Chondrocyte (in vitro differentiated cells): ENCODE data around the gene CORO2A. TPM values are rescaled to one million over a fixed set of nuclear protein-coding genes. Genes with fewer than 3 reads are reported as not detected.
"Not testable (repeated sequence)": the region's sequence is repeated elsewhere in the genome, so short reads cannot be mapped to it uniquely, and the experiment has no call there.

ENCODE experiments used
- DNase-seq: peaks from one replicate; pipeline ENCODE4 v3.0.0; 2021; ENCODE audit warnings: mixed read lengths, low spot score
- H3K27ac Mint-ChIP-seq: one replicate; pipeline ENCODE4 v1.8.0; 2021; ENCODE audit warnings: mild to moderate bottlenecking, moderate library complexity, mixed read lengths; ENCODE audit not compliant: unreplicated experiment
- H3K27me3 Mint-ChIP-seq: 2 replicates; pipeline ENCODE4 v1.8.0; 2021; ENCODE audit warnings: low read depth, mixed read lengths
- H3K36me3 Mint-ChIP-seq: 2 replicates; pipeline ENCODE4 v1.8.0; 2021; ENCODE audit warnings: low read depth, mixed read lengths
- H3K4me1 Mint-ChIP-seq: 2 replicates; pipeline ENCODE4 v1.8.0; 2021; ENCODE audit warnings: low read depth, mild to moderate bottlenecking, mixed read lengths
- H3K4me3 Mint-ChIP-seq: one replicate; pipeline ENCODE4 v1.8.0; 2021; ENCODE audit warnings: mild to moderate bottlenecking, moderate library complexity, mixed read lengths; ENCODE audit not compliant: unreplicated experiment
- H3K9me3 Mint-ChIP-seq: 2 replicates; pipeline ENCODE4 v1.8.0; 2021; ENCODE audit warnings: low read depth, mixed read lengths
- total RNA-seq: library from RNA; stranded (reverse); gene quantifications from 3 replicates; pipeline ENCODE4 v1.2.1, GENCODE V29; 2021
- TF ChIP-seq, protein P1 (sequence below): fragments of 200-600 bp; sonication (generic); IDR thresholded peaks from 2 replicates; pipeline ENCODE4 v1.5.0; 2021; ENCODE audit warnings: antibody characterized with exemption, mild to moderate bottlenecking, moderate library complexity

The CORO2A gene
- total RNA-seq, 1 donor from 2014 or later = 10.2 TPM

DNA sequence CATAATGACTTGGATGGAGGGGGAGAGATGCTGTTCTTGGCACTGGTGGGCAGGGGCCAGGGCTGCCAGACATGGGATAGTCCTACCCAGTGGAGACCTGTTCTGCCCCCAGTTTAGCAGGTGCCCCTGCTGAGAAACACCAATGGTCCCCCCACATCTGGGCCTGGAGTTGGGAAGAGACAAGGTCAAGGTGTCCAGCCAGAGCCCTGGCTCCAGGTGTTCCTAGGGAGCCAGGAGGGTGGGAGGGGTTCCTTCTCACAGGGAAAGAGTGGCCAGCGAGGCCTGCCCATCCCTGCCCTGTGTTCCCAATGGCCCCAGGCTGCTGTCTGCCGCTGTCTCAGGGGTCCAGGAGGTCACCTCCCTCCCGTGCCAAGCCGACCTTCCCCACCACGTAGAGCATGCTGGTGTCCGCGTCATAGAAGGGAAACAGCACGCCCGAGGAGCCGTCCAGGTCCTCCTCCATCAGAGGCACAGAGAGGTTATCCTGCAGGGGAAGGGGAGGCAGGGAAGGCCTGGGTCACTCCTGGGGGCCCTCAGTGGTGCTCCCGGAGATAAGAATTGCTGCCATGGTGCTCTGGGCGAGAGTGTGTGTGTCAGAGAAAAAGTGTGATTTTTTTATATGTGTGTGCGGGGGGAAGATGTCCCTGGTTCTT is 61.7 kb downstream of the CORO2A start:
- no peak overlapping the region for H3K27ac Mint-ChIP-seq
- no peaks in the 10 kb centered on the region for H3K4me1 Mint-ChIP-seq
- no peaks in the 10 kb centered on the region for H3K27me3 Mint-ChIP-seq
- H3K36me3 Mint-ChIP-seq = peaks cover 12% of the 10 kb centered on the region
- no peak for DNase-seq
- H3K9me3 Mint-ChIP-seq = no peaks in the 10 kb centered on the region
- TF ChIP-seq, protein P1, sequence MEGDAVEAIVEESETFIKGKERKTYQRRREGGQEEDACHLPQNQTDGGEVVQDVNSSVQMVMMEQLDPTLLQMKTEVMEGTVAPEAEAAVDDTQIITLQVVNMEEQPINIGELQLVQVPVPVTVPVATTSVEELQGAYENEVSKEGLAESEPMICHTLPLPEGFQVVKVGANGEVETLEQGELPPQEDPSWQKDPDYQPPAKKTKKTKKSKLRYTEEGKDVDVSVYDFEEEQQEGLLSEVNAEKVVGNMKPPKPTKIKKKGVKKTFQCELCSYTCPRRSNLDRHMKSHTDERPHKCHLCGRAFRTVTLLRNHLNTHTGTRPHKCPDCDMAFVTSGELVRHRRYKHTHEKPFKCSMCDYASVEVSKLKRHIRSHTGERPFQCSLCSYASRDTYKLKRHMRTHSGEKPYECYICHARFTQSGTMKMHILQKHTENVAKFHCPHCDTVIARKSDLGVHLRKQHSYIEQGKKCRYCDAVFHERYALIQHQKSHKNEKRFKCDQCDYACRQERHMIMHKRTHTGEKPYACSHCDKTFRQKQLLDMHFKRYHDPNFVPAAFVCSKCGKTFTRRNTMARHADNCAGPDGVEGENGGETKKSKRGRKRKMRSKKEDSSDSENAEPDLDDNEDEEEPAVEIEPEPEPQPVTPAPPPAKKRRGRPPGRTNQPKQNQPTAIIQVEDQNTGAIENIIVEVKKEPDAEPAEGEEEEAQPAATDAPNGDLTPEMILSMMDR = no peak
- no peak overlapping the region for H3K4me3 Mint-ChIP-seq

DNA sequence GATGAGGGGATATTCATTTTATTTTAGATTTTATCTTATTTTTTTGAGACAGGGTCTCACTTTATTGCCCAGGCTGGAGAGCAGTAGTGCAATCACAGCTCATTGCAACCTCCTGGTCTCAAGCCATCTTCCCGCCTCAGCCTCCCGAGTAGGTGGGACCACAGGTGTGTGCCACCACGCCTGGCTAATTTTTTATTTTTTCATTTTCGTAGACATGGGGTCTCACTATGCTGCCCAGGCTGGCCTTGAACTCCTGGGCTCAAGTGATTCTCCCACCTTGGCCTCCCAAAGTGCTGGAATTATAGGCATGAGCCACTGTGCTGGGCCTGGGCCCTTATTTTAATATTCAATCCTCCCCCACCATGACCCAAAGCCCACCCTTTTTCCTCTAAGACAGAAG is 62.4 kb downstream of the CORO2A start:
- H3K4me3 Mint-ChIP-seq, H3K36me3 Mint-ChIP-seq, H3K4me1 Mint-ChIP-seq, H3K27me3 Mint-ChIP-seq, H3K9me3 Mint-ChIP-seq, H3K27ac Mint-ChIP-seq: not testable (repeated sequence)
- peak; percentile 38 for DNase-seq

DNA sequence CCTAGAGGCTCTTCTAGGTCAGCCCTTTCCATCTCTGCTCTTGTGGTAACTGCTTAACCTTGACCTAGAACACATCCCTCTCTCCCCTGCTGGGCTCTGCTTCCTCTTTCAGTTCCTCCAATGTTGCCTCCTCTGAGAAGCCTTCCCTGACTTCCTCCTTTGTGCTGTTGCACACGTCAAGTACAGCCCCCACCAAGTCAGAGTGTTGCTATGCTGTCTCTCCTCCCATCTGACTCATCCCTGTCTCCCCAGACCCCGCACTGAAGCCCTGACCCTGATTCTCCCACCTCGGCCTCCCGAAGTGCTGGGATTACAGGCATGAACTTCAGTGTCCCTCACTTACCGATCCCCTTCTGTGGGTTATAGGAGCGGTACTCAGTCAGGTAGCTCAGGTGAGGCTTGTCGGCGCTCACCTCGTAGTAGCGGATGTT is 63.0 kb downstream of the CORO2A start:
- DNase-seq = peak; percentile 39
- no peak overlapping the region for H3K27ac Mint-ChIP-seq
- H3K4me1 Mint-ChIP-seq = no peaks in the 10 kb centered on the region
- no peaks in the 10 kb centered on the region for H3K27me3 Mint-ChIP-seq
- H3K4me3 Mint-ChIP-seq = no peak overlapping the region
- peaks cover 9% of the 10 kb centered on the region for H3K36me3 Mint-ChIP-seq
- TF ChIP-seq, protein P1 = no peak
- H3K9me3 Mint-ChIP-seq = no peaks in the 10 kb centered on the region

DNA sequence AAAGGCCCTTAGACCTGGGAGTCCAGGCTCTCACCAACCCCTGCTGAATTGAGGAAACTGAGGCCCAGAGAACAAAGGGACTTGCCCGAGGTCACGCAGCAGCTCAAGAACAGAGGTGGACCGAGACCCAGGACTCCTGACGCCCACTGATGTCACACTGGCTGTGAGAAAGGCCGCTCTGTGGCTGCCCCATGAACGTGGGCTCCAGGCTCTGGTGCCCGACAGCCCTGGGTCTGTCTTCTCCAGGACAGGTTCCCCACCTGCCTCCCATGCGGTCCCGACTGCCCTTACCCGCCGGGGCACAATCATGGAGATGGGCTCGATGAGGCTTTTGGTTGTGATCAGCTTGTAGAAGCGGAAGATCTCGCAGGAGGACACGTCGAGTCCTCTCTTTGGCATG is 64.1 kb downstream of the CORO2A start:
- no peak overlapping the region for H3K27ac Mint-ChIP-seq
- peak; percentile 60 for DNase-seq
- no peaks in the 10 kb centered on the region for H3K9me3 Mint-ChIP-seq
- H3K36me3 Mint-ChIP-seq = peaks cover 7% of the 10 kb centered on the region
- TF ChIP-seq, protein P1 = no peak
- H3K4me1 Mint-ChIP-seq = no peaks in the 10 kb centered on the region
- no peak overlapping the region for H3K4me3 Mint-ChIP-seq
- H3K27me3 Mint-ChIP-seq = no peaks in the 10 kb centered on the region

DNA sequence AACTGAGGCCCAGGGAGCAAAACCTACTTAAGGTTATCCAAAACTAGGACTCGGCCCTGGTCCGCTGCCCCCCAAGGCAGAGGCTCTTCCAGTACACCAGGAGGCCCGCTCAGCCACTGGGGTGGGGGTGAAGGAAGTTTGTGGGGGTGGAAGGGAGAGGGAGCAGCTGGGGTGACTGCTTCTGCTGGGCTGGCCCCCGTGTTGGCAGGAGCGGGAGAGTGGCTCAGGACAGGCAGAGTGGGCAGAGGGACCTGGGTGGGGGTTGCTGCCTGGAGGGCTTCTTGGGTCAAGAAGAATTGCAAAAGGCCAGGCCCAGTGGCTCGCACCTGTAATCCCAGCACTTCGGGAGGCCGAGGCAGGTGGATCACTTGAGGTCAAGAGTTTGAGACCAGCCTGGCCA is 65.2 kb downstream of the CORO2A start:
- H3K36me3 Mint-ChIP-seq = peaks cover 7% of the 10 kb centered on the region
- H3K27me3 Mint-ChIP-seq = no peaks in the 10 kb centered on the region
- DNase-seq = peak; percentile 66
- H3K9me3 Mint-ChIP-seq = no peaks in the 10 kb centered on the region
- H3K4me3 Mint-ChIP-seq = no peak overlapping the region
- TF ChIP-seq, protein P1 = no peak
- no peak overlapping the region for H3K27ac Mint-ChIP-seq
- no peaks in the 10 kb centered on the region for H3K4me1 Mint-ChIP-seq
